ENCODE results near the gene FOXC1.

FOXC1 gene

GRCh38 chr6:1658212-1659005 lies 48.7 kb downstream of the FOXC1 start:
- no peak overlapping the region for H3K4me3 ChIP-seq (ENCODE audit: low read depth, low read length)
- DNase-seq (ENCODE audit: low read depth): no peak

- no peak for DNase-seq (ENCODE audit: low read depth)
- H3K4me3 ChIP-seq (ENCODE audit: low read depth, low read length): no peak overlapping the region
Measured at GRCh38 chr6:1659816-1660215, 50.1 kb downstream of the FOXC1 start.

GRCh38 chr6:1662534-1662933 lies 52.8 kb downstream of the FOXC1 start:
- no peak overlapping the region for H3K4me3 ChIP-seq (ENCODE audit: low read depth, low read length)
- no peak for DNase-seq (ENCODE audit: low read depth)

Measured in skeletal muscle cell (primary cell).